ENCODE measurements around the gene C16orf87. TPM values are rescaled to one million over a fixed set of nuclear protein-coding genes. Genes with fewer than 3 reads are reported as not detected.
A peak's percentile ranks its signal among the peaks of the same experiment; 100 is the strongest.

Gene C16orf87
- total and polyA plus RNA-seq, 2 donors (not counting 1 experiment from before 2014, with no cell fraction given), result 3.4 to 11.3 TPM

- Histone ChIP-seq H4K20me1 (ENCODE audit: control insufficient read depth, insufficient read depth, low read length, poor library complexity, severe bottlenecking) (peaks cover 5% of the 10 kb centered on the region), H3K4me3 (ENCODE audit: control extremely low read depth in 1 of 5, extremely low read depth in 1 of 5, insufficient read depth in 1 of 5, low read depth in 2 of 5, low read length in 4 of 5) (no peak overlapping the region), H3K4me2 (replicated peaks; ENCODE audit: low read depth, low read length, poor library complexity, severe bottlenecking) (peak overlapping the region; percentile 77), H3K9me3 (ENCODE audit: control extremely low read depth in 1 of 3, control insufficient read depth in 2 of 3, insufficient read depth in 1 of 3, low read length in 2 of 3) (peaks cover 0 to 3% (median 0%) of the 10 kb centered on the region in 3 donors), H2AFZ (ENCODE audit: insufficient read depth, low read depth, low read length, poor library complexity, severe bottlenecking) (no peak overlapping the region), H3K36me3 (replicated peaks in 1 of 2; ENCODE audit: control extremely low read depth in 1 of 2, control insufficient read depth in 1 of 2, extremely low read depth in 1 of 2, insufficient read depth in 2 of 2, low read length in 1 of 2) (peaks cover 0 to 1% of the 10 kb centered on the region in 2 experiments), H3K9ac (ENCODE audit: low read length) (no peak overlapping the region), H3K27ac (ENCODE audit: low read length in 2 of 2) (no peak overlapping the region), H3K4me1 (ENCODE audit: control insufficient read depth in 2 of 2, insufficient read depth in 2 of 2, low read length in 2 of 2) (peaks cover 18 to 35% of the 10 kb centered on the region in 2 donors), H3K79me2 (ENCODE audit: control insufficient read depth, insufficient read depth, low read length) (peaks cover 58% of the 10 kb centered on the region), H3K27me3 (replicated peaks in 1 of 4; ENCODE audit: control extremely low read depth in 1 of 4, control insufficient read depth in 3 of 4, insufficient read depth in 4 of 4, low read length in 3 of 4) (no peaks in the 10 kb centered on the region)
- no peak for TF ChIP-seq CTCF (IDR thresholded peaks at IDR 0.05)
- TF ChIP-seq EZH2 (IDR thresholded peaks at IDR 0.05; ENCODE audit: borderline replicate concordance, insufficient read depth, low read depth, low read length, poor library complexity, severe bottlenecking), result no peak
- H3K9me3 Mint-ChIP-seq (ENCODE audit: insufficient read depth), result no peaks in the 10 kb centered on the region
- H3K27me3 Mint-ChIP-seq, result no peaks in the 10 kb centered on the region
- peak overlapping the region; percentile 60 for H3K4me3 Mint-ChIP-seq
- ChIA-PET POLR2A (interaction anchor here (0.5 to 1.1 kb wide), 2 partner anchors 56 to 155 kb away, joined by 3 read pairs; no protein-coding TSS in a partner anchor), CTCF (interaction anchor here (1.0 to 1.4 kb wide), 3 partner anchors 25 to 139 kb away, joined by 3 to 4 read pairs (median 3); no protein-coding TSS in a partner anchor)
- H3K4me1 Mint-ChIP-seq, result peaks cover 48% of the 10 kb centered on the region
- H3K27ac Mint-ChIP-seq, result peak overlapping the region; percentile 26
- no CpG with 5 or more reads among the region's 2 CpGs for WGBS (ENCODE audit: insufficient coverage)
- DNase-seq (no peak), ATAC-seq (ENCODE audit: low read depth) (no peak)
- intact Hi-C loops (cut with micrococcal nuclease), result no loop called here
Measured at GRCh38 chr16:46828943-46829342, 2.0 kb downstream of the C16orf87 start.

- no peak overlapping the region for H3K9ac ChIP-seq (ENCODE audit: low read length)
Measured at GRCh38 chr16:46828292-46828691, 2.7 kb downstream of the C16orf87 start.

More at GRCh38 chr16:46828292-46828691, 2.7 kb downstream of the C16orf87 start:
- ChIA-PET CTCF (interaction anchor here (1.0 to 1.4 kb wide), 3 partner anchors 26 to 138 kb away, joined by 3 to 4 read pairs (median 3); no protein-coding TSS in a partner anchor), POLR2A (no interaction called here)
- H3K4me2 ChIP-seq (replicated peaks; ENCODE audit: low read depth, low read length, poor library complexity, severe bottlenecking), result peak overlapping the region; percentile 4
- peaks cover 0 to 6% of the 10 kb centered on the region in 2 experiments for H3K36me3 ChIP-seq (replicated peaks in 1 of 2; ENCODE audit: control extremely low read depth in 1 of 2, control insufficient read depth in 1 of 2, extremely low read depth in 1 of 2, insufficient read depth in 2 of 2, low read length in 1 of 2)
- TF ChIP-seq EZH2 (IDR thresholded peaks at IDR 0.05; ENCODE audit: borderline replicate concordance, insufficient read depth, low read depth, low read length, poor library complexity, severe bottlenecking), result no peak
- TF ChIP-seq CTCF (IDR thresholded peaks at IDR 0.05), result no peak
- no peak overlapping the region for H2AFZ ChIP-seq (ENCODE audit: insufficient read depth, low read depth, low read length, poor library complexity, severe bottlenecking)
- peaks cover 5% of the 10 kb centered on the region for H4K20me1 ChIP-seq (ENCODE audit: control insufficient read depth, insufficient read depth, low read length, poor library complexity, severe bottlenecking)
- Mint-ChIP-seq H3K4me3 (no peak overlapping the region), H3K4me1 (peaks cover 44% of the 10 kb centered on the region), H3K27me3 (no peaks in the 10 kb centered on the region), H3K27ac (no peak overlapping the region), H3K9me3 (ENCODE audit: insufficient read depth) (no peaks in the 10 kb centered on the region)
- no peak overlapping the region for H3K4me3 ChIP-seq (ENCODE audit: control extremely low read depth in 1 of 5, extremely low read depth in 1 of 5, insufficient read depth in 1 of 5, low read depth in 2 of 5, low read length in 4 of 5)
- H3K27me3 ChIP-seq (replicated peaks in 1 of 4; ENCODE audit: control extremely low read depth in 1 of 4, control insufficient read depth in 3 of 4, insufficient read depth in 4 of 4, low read length in 3 of 4), result no peaks in the 10 kb centered on the region
- no peak for ATAC-seq (ENCODE audit: low read depth)
- no peak overlapping the region for H3K27ac ChIP-seq (ENCODE audit: low read length in 2 of 2)
- DNase-seq, result no peak
- peaks cover 0 to 3% (median 0%) of the 10 kb centered on the region in 3 donors for H3K9me3 ChIP-seq (ENCODE audit: control extremely low read depth in 1 of 3, control insufficient read depth in 2 of 3, insufficient read depth in 1 of 3, low read length in 2 of 3)
- intact Hi-C loops (cut with micrococcal nuclease), result no loop called here
- H3K79me2 ChIP-seq (ENCODE audit: control insufficient read depth, insufficient read depth, low read length), result peaks cover 65% of the 10 kb centered on the region
- peaks cover 15 to 29% of the 10 kb centered on the region in 2 donors for H3K4me1 ChIP-seq (ENCODE audit: control insufficient read depth in 2 of 2, insufficient read depth in 2 of 2, low read length in 2 of 2)

Data from B cell (primary cell).